Effector CD8-positive, alpha-beta T cell (primary cell): ENCODE data around the gene MUC6.

Source experiments
- DNase-seq: peaks from one replicate; lab custom pipeline; 2025; lab: John Stamatoyannopoulos, UW

Gene MUC6

GRCh38 chr11:1009371-1009770, 27.1 kb downstream of the MUC6 start:
- DNase-seq: no peak

- no peak for DNase-seq
Measured at GRCh38 chr11:1008803-1009145, 27.7 kb downstream of the MUC6 start.

- no peak for DNase-seq
Measured at GRCh38 chr11:1008001-1008802, 28.3 kb downstream of the MUC6 start.

- DNase-seq: no peak
Measured at GRCh38 chr11:1007279-1007678, 29.2 kb downstream of the MUC6 start.

GRCh38 chr11:1006762-1007161, 29.8 kb downstream of the MUC6 start:
- no peak for DNase-seq

- DNase-seq: no peak
Measured at GRCh38 chr11:1005928-1006327, 30.6 kb downstream of the MUC6 start.

GRCh38 chr11:1003159-1003558, 33.4 kb downstream of the MUC6 start:
- DNase-seq: no peak

GRCh38 chr11:1002406-1002984, 34.0 kb downstream of the MUC6 start:
- no peak for DNase-seq

GRCh38 chr11:1001617-1002405, 34.7 kb downstream of the MUC6 start:
- no peak for DNase-seq

GRCh38 chr11:1000357-1001278, 35.9 kb downstream of the MUC6 start:
- DNase-seq: no peak

- no peak for DNase-seq
Measured at GRCh38 chr11:999009-999408, 37.5 kb downstream of the MUC6 start.

GRCh38 chr11:997907-998306, 38.6 kb downstream of the MUC6 start:
- DNase-seq: no peak

GRCh38 chr11:996681-997080, 39.8 kb downstream of the MUC6 start:
- DNase-seq: no peak

- no peak for DNase-seq
Measured at GRCh38 chr11:995752-996420, 40.6 kb downstream of the MUC6 start.

- no peak for DNase-seq
Measured at GRCh38 chr11:995044-995751, 41.3 kb downstream of the MUC6 start.

GRCh38 chr11:993632-994167, 42.8 kb downstream of the MUC6 start:
- no peak for DNase-seq

GRCh38 chr11:992577-992976, 43.9 kb downstream of the MUC6 start:
- DNase-seq: no peak

GRCh38 chr11:991711-992307, 44.7 kb downstream of the MUC6 start:
- DNase-seq: no peak

GRCh38 chr11:991034-991433, 45.5 kb downstream of the MUC6 start:
- no peak for DNase-seq

- no peak for DNase-seq
Measured at GRCh38 chr11:990101-990500, 46.4 kb downstream of the MUC6 start.
